Activated naive CD4-positive, alpha-beta T cell (primary cell): ENCODE results near the gene ZNF441.
"Not testable (repeated sequence)": the region's sequence is repeated elsewhere in the genome, so short reads cannot be mapped to it uniquely, and the experiment has no call there.

Experiments
- DNase-seq, 4 experiments: peaks; one replicate each; lab custom pipeline; 2025; lab: John Stamatoyannopoulos, UW

ZNF441 gene

DNA sequence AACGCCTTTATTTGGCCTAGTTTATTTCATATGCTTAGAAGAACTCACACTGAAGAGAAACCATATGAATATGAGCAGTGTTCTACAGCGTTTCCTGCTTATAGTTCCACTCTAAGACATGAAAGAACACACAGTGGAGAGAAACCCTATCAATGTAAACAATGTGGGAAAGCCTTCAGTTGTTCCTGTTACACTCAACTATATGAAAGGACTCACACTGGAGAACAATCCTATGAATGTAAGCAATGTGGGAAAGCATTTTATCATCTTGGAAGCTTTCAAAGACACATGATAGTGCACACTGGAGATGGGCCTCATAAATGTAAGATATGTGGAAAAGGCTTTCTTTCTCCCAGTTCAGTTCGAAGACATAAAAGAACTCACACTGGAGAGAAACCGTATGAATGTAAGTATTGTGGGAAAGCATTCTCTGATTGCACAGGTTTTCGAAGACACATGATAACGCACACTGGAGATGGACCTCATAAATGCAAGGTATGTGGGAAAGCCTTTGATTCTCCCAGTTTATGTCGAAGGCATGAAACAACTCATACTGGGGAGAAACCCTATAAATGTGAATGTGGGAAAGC is 13.7 kb downstream of the ZNF441 start:
- no peak for DNase-seq

DNA sequence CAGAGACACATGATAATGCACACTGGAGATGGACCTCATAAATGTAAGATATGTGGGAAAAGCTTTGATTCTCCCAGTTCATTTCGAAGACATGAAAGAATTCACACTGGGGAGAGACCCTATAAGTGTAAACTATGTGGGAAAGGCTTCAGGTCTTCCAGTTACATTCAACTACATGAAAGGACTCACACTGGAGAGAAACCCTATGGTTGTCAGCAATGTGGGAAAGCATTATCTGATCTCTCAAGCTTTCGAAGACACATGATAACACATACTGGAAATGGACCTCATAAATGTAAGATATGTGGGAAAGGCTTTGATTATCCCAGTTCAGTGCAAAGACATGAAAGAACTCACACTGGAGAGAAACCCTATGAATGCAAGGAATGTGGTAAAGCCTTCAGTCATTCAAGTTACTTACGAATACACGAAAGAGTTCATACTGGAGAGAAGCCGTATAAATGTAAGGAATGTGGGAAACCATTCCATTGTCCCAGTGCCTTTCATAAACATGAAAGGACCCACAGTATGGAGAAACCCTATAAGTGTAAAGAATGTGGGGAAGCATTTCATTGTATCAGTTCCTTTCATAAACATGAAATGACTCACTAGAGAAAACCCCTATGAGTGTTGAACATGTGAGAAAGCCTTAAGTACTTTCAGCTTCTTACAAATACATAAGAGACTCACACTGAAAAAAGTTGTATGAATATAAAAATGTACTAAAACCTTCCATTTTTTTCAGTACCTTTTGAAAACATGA is 14.7 kb downstream of the ZNF441 start:
- no peak for DNase-seq

- no peak for DNase-seq
Observed at GRCh38 chr19:11783767-11784166, 17.0 kb downstream of the ZNF441 start.

DNA sequence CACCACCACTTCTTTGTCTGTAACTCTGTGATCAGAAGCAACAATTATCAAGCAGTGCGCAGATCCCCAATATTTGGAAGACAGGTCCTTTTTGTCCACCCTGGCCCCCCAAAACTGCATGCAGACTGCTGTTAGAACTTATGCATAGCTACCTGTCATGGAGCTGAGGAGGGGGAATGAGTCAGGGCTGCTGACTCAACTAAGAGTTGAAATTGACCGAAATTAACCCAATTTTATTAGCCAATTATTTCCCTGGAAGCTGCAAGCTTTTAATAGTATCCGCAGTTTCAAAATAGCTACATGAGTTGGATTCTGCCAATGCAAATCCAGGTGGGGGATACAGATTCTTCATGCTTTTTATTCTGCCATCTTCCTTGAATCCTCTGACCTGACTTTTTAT is 17.6 kb downstream of the ZNF441 start:
- no peak for DNase-seq

DNA sequence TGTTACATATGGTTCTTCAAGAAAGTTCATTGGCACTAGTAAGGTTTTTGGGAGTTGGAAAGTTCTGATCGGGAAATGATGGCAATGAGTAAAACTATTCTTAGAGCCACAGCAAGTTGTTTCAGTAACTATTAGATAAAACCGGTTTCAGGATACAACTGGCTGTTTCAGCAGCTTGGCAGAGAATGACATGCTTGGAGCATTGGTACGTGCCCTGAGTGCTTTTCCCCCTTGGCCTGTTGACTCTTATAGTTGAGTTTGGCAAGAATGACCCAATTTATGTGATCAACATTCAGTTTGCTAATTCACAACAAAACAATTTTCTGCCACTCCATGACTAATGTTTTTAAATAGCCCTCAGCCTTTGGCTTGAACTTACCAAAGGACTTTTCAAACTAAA is 20.7 kb downstream of the ZNF441 start:
- DNase-seq = no peak

DNA sequence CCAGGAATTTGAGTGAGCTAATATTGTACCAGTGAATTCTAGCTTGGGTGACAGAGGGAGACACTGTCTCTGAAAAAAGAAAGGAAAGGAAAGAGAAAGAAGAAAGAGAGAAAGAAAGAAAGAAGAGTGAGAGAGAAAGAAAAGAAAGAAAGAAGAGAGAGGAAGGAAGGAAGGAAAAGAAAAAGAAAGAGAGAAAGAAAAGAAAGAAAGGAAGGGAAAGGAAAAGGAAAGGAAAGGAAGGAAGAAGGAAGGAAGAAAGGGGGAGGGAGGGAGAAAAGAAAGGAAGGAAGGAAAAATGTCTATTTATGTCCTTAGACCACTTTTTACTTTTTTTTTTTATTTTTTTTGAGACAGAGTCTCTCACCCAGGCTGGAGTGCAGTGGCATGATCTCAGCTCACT is 26.1 kb downstream of the ZNF441 start:
- DNase-seq = no peak

DNA sequence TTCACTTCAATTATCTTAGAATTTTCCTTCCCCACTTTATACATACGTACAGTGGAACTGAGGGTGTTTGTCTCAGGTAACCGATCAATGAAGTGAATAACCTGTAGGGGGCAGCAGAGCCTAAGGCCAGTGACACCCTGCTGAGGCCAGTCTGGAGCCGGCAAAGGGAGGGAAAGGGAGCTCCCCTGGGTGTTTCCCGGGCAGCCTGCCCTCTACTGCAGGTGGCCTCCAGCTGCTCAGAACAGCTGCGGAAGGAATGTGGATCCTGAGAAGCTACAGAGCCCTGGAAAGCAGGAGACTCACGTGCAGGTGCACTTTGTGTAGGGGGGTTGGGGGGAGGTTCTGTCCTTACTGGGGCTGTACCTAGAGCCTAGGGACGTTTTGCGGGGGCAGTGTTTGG is 30.7 kb downstream of the ZNF441 start:
- peak; percentile 15 to 55 (median 38) for DNase-seq

- peak; percentile 47 to 81 (median 60) for DNase-seq
Observed at GRCh38 chr19:11798391-11799330, 31.9 kb downstream of the ZNF441 start, which contains the start of gene ZNF491. TSS of gene ZNF491 (plus strand) at chr19:11798523. CDS start at chr19:11805954, 7,431 bp downstream.

- DNase-seq = no peak
Observed at GRCh38 chr19:11806354-11807098, 39.7 kb downstream of the ZNF441 start.

DNA sequence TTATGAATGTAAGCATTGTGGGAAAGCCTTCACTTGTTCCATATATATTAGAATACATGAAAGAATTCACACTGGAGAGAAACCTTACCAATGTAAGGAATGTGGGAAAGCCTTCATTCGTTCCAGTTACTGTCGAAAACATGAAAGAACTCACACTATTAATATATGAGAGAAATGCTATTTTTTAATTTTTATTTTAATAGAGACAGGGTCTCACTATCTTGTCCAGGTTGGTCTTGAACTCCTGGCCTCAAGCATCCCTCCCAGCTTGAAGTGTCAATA is 40.2 kb downstream of the ZNF441 start:
- no peak for DNase-seq

- DNase-seq = no peak
Observed at GRCh38 chr19:11813703-11814028, 46.9 kb downstream of the ZNF441 start.

GRCh38 chr19:11814029-11814699 is 47.4 kb downstream of the ZNF441 start, which contains the start of gene ZNF440:
TSS of gene ZNF440 (plus strand) at chr19:11814273. CDS start at chr19:11814448, 175 bp downstream.
- DNase-seq = peak; percentile 65 to 77 (median 68)

DNA sequence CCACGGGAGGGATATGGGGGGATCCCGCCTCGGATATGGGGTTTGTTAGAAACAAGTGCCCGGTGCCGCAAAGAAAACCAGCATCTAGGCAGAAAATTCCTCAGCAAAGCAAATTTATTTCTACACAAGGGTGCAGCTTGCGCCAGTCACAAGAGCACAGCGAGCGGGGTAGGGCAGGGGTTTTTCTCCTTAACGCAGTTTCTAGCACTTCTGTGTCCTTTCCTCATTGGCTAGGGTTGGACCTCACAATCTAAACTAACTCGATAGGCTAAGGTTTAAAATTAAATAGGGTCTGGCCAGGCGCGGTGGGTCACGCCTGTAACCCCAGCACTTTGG is 47.9 kb downstream of the ZNF441 start:
- no peak for DNase-seq

GRCh38 chr19:11821474-11822109 is 54.8 kb downstream of the ZNF441 start:
- DNase-seq = no peak

DNA sequence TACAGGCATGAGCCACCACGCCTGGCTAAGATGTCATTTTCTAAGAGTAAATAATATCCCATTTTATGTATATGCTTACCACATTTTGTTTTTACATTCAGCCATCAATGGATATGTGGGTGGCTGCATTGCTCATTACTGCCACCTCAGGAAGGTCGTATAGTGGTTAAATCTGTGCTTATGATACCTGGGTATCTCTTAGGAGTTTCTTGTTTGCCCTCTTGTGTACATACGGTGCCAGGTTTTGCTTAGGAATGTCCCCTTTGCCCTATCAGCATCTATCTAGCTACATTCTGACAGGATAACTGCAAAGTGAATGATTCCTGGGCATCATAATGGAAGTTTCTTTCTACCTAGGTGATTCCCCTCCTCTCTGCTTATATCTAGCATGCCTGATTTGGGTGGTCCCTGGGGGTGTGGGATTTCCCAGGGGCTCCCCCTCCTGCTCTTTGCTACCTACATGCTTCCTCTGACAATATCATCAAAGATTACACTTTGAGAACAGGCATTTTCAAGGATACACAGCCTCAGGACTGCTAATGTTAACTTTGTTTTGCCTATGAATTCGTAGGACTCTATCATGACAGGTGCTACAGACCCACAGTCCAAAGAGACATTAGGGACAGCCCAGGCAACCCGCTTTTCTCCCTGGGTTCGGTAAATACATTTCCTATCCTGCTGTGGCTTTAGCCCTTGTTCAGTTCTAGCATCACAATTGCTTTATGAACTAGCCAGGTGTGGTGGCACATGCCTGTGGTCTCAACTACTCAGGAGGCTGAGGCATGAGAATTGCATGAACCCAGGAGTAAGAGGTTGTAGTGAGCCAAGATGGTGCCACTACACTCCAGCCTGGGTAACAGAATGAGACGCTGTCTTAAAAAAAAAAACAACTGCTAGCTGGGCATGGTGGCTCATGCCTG is 62.4 kb downstream of the ZNF441 start:
- DNase-seq = not testable (repeated sequence)

DNA sequence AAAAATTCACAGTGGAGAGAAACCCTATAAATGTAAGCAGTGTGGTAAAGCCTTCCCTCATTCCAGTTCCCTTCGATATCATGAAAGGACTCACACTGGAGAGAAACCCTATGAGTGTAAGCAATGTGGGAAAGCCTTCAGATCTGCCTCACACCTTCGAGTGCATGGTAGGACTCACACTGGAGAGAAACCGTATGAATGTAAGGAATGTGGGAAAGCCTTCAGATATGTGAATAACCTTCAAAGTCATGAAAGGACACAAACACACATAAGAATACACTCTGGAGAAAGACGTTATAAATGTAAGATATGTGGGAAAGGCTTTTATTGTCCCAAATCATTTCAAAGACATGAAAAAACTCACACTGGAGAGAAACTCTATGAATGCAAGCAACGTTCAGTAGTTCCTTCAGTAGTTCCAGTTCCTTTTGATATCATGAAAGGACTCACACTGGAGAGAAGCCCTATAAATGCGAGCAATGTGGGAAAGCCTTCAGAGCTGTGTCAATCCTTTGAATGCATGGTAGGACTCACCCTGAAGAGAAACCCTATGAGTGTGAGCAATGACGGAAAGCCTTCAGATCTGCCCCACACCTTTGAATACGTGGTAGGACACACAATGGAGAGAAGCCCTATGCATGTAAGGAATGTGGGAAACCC is 65.6 kb downstream of the ZNF441 start:
- no peak for DNase-seq

DNA sequence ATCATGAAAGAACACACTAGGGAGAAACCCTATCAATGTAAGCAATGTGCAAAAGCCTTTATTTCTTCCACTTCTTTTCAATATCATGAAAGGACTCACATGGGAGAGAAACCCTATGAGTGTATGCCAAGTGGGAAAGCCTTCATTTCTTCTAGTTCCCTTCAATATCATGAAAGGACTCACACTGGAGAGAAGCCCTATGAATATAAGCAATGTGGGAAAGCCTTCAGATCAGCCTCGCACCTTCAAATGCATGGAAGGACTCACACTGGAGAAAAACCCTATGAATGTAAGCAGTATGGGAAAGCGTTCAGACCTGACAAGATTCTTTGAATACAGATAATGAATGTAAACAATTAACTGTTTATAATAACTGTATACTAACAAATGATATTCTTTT is 66.7 kb downstream of the ZNF441 start:
- no peak for DNase-seq
